HuH-7.5 (cell line): Measurements from ENCODE around the gene DMC1.
"Not testable (repeated sequence)": the region's sequence is repeated elsewhere in the genome, so short reads cannot be mapped to it uniquely, and the experiment has no call there.

Experiments used
- DNase-seq: peaks from one replicate; pipeline ENCODE4 v3.0.0; 2011; ENCODE audit warnings: low spot score

DMC1 gene, protein sequence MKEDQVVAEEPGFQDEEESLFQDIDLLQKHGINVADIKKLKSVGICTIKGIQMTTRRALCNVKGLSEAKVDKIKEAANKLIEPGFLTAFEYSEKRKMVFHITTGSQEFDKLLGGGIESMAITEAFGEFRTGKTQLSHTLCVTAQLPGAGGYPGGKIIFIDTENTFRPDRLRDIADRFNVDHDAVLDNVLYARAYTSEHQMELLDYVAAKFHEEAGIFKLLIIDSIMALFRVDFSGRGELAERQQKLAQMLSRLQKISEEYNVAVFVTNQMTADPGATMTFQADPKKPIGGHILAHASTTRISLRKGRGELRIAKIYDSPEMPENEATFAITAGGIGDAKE

DNA sequence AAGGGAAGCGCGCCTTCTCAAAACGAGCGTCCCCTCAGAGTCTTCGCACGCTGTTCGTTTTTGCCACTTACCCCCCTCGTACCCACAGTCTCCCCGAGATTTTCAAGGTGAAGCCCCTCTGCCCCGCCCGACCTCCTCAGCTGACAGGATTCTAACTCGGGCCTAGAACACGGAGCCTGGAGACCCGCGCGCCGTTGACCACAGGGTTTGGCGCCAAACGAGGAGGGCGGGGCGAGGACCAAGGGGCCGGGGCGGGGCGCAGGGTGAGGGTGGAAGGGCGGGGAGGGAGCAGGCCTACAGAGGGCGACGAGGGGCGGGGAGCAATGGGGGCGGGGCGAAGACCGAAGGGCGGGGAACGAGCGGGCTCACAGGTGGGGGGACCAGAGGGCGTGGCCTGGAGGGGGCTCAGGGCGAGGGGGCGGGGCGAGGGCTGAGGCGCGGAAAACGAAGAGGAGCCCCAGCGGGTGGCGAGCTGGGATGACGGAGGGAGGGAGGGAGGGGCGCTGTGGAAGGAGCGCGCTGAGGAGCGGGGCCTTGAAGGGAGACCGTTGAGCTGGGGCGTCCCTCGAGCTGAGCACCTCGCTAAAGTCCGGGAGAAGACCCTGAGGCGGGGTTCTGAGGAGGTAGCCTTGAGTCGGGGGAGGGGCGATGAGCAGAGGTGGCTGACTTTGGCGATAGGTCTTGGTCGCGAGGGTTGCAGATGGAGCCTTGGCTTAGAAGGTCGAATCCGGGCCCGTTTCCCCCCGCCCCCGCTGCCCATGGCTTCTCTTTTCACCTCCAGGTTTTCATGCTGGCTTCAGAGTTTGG is at the start of gene DMC1:
TSS of gene DMC1 (minus strand) at position 212 of the 807 bp plus-strand sequence. CDS start 1,927 bp downstream, outside the sequence.
- DNase-seq: peak; percentile 68

- DNase-seq: no peak
Observed at GRCh38 chr22:38618682-38619081, 48.7 kb upstream of the DMC1 start.

DNA sequence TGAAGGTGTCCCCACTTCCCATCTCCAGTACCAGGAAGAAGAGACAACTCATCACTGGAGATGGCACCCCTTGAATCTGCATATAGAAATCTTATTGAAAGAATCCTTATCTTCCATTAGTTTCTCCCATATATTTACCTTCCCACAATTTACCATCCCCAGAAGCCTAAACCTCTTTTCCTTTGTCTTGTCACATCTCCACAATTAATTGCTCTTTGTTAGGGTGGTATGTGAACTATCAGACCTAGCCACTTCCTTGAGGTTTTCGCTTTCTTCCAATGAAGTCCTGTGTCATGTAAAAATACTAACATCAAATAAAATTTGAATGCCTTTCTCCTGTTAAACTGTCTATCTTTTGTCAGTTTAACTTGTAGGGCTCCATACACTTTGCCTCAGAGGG is 48.3 kb upstream of the DMC1 start:
- DNase-seq: no peak

GRCh38 chr22:38615064-38615405 is 45.1 kb upstream of the DMC1 start:
- not testable (repeated sequence) for DNase-seq

DNA sequence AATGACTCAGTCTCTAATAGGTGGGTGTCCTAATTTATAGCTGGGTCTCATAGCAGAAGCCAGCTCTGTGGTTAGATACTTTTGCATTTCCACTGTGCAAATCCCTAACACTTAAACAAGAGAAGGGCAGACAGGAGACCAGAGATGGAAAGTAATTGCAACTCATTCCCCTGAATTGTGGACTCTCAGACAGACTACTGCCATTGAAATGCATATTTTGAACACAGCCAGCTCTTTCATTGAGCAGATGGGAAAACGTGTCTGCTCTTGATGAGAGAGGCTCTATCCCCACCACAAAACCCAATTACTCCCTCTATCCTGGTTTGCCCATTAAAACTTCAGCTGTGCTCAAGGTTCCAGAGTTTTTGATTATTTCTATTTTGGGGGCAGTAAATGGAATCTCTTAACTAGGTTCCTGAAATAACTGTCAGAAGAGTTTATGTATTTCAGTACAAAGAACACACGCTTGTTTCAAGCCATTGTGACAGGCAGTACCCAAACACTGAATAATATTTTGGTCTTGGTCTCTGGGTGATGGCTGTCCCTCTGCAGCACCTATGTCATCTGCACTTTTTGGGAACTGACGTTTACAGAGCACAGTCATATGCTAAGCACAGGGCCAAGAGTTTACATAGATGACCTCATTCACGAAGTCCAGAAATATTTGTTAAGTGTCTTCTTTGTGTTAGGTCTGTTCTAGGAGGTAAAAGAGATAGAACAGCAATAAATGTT is 44.5 kb upstream of the DMC1 start:
- DNase-seq: no peak

GRCh38 chr22:38613588-38613987 is 43.6 kb upstream of the DMC1 start:
- DNase-seq: no peak

- no peak for DNase-seq
Observed at GRCh38 chr22:38612217-38613006, 42.4 kb upstream of the DMC1 start.

DNA sequence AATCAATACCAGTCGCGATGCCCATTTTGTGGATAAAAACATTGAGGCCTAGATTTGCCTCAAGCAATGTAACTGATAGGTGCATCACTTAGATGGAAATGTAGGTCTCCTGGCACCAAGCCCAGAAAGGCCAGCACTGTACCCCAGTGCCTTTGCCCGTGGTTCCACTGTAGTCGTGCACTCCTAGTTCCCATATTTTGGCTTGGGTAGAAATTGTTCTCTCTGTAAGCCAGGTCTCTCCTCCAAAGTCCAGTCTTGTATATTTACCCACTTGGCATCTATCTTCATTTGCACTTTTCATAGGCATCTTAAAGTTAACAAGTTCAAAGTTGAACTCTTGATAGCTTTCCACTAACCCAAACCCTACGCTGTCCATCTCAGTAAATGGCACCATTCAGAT is 41.6 kb upstream of the DMC1 start:
- no peak for DNase-seq

GRCh38 chr22:38610234-38610633 is 40.3 kb upstream of the DMC1 start:
- no peak for DNase-seq

- no peak for DNase-seq
Observed at GRCh38 chr22:38608992-38609750, 39.2 kb upstream of the DMC1 start.

DNA sequence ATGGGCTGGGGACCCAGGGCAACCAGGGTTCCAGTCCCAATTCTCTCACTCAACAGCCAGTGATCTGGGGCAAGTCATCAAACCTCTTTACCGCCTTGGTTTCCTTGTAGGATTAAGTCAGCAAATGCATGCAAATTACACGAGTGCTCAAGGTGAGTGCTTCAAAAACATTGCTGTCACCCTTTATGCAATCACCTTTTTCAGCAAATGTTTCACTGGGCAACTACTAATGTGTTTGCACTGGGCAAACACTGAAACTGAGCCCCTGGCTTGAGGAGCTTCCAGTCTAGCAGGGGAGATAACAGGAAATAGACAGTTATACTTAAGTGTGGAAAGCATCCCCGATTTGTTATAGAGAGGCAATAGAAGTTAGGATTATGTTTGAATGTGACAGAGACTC is 37.7 kb upstream of the DMC1 start:
- peak; percentile 25 for DNase-seq

- no peak for DNase-seq
Observed at GRCh38 chr22:38602166-38602565, 32.2 kb upstream of the DMC1 start.

DNA sequence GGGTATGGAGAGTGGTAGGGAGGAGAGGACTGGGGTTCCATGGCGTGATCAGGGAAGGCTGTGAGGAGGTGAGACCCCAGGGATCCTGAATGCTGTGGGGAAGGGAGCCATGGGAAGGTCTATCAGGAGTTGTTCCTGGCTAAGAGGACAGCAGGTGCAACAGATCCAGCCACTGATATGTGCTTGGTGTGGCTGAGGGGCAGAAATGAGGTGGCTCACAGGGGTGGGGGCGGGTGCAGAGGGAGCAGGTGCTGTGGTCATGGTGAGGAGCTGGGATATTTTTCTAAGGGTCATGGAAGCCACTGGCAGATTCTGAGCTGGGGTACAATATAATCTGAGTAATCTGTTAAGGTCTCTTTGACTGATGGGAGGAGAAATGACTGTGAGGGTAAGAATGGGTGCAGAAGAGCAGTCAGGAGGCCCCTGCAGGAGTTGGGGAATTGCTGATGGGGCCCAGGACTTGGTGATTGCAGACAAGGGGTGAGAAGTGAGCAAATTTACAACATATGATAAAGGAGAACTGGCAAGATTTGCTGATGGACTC is 31.3 kb upstream of the DMC1 start:
- no peak for DNase-seq

DNA sequence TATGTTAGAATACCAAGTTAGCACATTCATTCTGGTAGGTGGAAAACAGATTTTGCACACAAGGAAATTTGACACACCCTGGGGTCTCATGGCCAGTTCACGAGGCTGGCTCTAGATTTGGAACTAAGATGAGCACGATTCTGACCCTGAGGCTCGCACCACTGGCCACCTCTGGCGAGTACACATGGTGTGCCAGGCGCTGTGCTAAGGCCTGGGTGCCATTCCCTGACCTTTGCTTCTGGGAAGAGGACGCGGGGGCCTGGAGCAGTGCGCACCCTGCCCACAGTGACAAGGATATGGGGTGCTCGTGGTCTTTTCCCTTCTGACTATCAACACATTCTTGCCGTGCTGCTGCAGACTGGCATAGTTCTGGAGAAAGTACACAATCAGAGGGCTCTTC is 29.5 kb upstream of the DMC1 start:
- no peak for DNase-seq

DNA sequence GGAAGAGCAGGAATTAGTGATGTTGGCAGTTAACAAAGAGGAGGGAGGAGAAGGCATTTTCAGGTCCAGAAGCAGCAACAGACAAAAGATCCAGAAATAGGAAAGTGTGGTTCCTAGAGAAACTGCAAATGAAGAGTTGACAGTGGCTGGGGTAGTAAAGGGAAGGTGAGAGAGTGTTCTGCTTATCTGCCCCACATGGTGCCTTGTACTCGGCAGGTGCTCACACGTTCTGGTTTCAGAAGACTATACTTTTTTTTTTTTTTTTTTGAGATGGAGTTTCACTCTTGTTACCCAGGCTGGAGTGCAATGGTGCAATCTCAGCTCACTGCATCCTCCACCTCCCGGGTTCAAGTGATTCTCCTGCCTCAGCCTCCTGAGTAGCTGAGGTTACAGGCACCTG is 12.9 kb upstream of the DMC1 start:
- DNase-seq: not testable (repeated sequence)

- DNase-seq: no peak
Observed at GRCh38 chr22:38578505-38578904, 8.5 kb upstream of the DMC1 start.

DNA sequence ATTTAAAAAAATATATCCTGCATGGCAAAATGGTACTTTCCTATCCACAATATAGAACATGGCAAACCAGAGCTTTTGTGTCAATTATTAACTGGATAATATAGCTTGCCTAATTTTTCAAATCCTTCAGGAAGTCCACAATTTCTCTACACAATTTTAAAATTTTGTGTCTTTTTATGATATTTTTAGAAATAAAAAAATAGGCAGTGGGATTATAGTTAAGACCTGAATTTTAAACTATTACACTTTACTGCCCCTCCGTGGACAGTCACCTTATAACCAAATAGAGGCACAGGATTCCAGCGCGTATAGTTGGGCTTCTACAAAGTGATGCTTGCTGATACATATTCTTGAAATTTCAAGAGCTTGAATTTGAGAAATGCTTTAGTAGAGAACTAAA is 2.1 kb upstream of the DMC1 start:
- no peak for DNase-seq

DNA sequence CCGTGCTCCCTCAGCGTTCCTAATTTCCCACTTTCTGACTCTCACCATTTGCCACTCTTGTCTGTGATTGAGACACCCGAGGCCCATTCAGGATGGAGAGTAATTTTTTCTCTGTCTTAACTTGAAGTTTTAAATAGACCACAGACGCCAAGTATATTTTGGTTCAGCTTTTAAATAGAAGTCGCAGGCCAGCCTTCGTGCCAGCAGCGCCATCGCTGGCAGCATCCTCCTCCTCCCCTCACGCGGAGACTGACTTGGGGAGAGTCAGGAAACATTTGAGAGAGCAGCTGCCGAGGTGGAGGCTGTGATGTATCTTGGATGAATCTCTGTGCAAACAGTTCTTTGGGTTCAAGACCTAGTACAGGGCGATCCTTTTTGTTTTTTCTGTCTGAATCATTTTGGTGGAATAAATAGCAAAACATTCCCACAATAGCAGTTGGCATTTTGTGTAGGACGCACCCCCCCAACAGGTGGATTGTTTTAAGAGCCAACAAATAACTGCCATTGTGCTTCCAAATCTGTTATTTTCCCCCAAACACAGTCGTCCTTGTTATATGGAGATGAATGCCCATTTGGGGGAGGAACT is 889 bp upstream of the DMC1 start:
- peak; percentile 40 for DNase-seq

- DNase-seq: no peak
Observed at GRCh38 chr22:38569181-38569971, 607 bp downstream of the DMC1 start.
